ENCODE data around the gene CDC25B. TPM values are rescaled to one million over a fixed set of nuclear protein-coding genes. Genes with fewer than 3 reads are reported as not detected.

CDC25B gene
- total and polyA plus RNA-seq, 2 of the 13 experiments (the other 11 are each of a cell fraction or from before 2014, with no cell fraction given): 14.5 to 19.4 TPM

DNA sequence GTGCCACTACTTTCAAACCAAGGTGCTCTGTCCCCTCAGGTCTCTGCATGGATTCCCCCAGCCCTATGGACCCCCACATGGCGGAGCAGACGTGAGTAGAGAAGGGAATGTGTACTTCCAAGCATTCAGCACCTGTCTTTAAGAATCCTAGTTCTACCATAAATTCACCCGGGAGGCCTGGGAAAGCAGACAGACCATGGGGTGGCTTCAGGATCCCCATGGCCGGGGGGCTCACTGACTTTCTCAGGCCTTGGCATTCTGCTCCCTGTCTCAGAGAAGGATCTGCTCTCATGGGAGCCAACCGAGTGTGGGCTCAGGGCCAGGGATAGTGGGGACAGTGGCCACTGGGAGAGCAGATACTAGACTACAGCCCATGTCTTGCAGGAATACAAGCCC, 2.3 kb downstream of the CDC25B start (continued):
- TF ChIP-seq, protein P1, sequence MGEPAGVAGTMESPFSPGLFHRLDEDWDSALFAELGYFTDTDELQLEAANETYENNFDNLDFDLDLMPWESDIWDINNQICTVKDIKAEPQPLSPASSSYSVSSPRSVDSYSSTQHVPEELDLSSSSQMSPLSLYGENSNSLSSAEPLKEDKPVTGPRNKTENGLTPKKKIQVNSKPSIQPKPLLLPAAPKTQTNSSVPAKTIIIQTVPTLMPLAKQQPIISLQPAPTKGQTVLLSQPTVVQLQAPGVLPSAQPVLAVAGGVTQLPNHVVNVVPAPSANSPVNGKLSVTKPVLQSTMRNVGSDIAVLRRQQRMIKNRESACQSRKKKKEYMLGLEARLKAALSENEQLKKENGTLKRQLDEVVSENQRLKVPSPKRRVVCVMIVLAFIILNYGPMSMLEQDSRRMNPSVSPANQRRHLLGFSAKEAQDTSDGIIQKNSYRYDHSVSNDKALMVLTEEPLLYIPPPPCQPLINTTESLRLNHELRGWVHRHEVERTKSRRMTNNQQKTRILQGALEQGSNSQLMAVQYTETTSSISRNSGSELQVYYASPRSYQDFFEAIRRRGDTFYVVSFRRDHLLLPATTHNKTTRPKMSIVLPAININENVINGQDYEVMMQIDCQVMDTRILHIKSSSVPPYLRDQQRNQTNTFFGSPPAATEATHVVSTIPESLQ (CRISPR knock-in tag; conservative IDR thresholded peaks at IDR 0.05): no peak
- no peak for TF ChIP-seq NFRKB (IDR thresholded peaks at IDR 0.05)
- TF ChIP-seq ZUFSP (CRISPR knock-in tag; IDR thresholded peaks at IDR 0.05; ENCODE audit: borderline replicate concordance): no peak
- no peak for TF ChIP-seq TRIM24 (CRISPR knock-in tag; IDR thresholded peaks at IDR 0.05)
- TF ChIP-seq ZGPAT (CRISPR knock-in tag; IDR thresholded peaks at IDR 0.05): 0 out of 2 replicates have a peak, but pooled peaks have one; percentile 32
- 0 out of 2 replicates have a peak, but pooled peaks have one; percentile 28 for TF ChIP-seq HES4 (CRISPR knock-in tag; IDR thresholded peaks at IDR 0.05; ENCODE audit: borderline replicate concordance)
- TF ChIP-seq, protein P2, sequence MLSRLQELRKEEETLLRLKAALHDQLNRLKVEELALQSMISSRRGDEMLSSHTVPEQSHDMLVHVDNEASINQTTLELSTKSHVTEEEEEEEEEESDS (CRISPR knock-in tag; IDR thresholded peaks at IDR 0.05; ENCODE audit: borderline replicate concordance): no peak
- TF ChIP-seq RAD21 (CRISPR knock-in tag; IDR thresholded peaks at IDR 0.05): no peak
- TF ChIP-seq, protein P3, sequence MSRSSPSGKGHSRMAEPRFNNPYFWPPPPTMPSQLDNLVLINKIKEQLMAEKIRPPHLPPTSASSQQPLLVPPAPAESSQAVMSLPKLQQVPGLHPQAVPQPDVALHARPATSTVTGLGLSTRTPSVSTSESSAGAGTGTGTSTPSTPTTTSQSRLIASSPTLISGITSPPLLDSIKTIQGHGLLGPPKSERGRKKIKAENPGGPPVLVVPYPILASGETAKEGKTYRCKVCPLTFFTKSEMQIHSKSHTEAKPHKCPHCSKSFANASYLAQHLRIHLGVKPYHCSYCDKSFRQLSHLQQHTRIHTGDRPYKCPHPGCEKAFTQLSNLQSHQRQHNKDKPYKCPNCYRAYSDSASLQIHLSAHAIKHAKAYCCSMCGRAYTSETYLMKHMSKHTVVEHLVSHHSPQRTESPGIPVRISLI (CRISPR knock-in tag; IDR thresholded peaks at IDR 0.05; ENCODE audit: borderline replicate concordance): peak; percentile 80
- TF ChIP-seq ZNF619 (CRISPR knock-in tag; IDR thresholded peaks at IDR 0.05): no peak
- TF ChIP-seq DMAP1 (CRISPR knock-in tag; IDR thresholded peaks at IDR 0.05): peak; percentile 21; the same call in 1 of the 2 replicates
- no peak for TF ChIP-seq SOX6 (IDR thresholded peaks at IDR 0.05)
- TF ChIP-seq SOX6 (CRISPR knock-in tag; IDR thresholded peaks at IDR 0.05): peak; percentile 39; the same call in 1 of the 2 replicates
- no peak for TF ChIP-seq IKZF4 (CRISPR knock-in tag; IDR thresholded peaks at IDR 0.05; ENCODE audit: borderline replicate concordance, low read depth, not compliant biosample characterization)
- no peak for TF ChIP-seq JDP2 (CRISPR knock-in tag; IDR thresholded peaks at IDR 0.05; ENCODE audit: borderline replicate concordance)
- TF ChIP-seq, protein P4, sequence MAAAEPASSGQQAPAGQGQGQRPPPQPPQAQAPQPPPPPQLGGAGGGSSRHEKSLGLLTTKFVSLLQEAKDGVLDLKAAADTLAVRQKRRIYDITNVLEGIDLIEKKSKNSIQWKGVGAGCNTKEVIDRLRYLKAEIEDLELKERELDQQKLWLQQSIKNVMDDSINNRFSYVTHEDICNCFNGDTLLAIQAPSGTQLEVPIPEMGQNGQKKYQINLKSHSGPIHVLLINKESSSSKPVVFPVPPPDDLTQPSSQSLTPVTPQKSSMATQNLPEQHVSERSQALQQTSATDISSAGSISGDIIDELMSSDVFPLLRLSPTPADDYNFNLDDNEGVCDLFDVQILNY (CRISPR knock-in tag; conservative IDR thresholded peaks at IDR 0.05): no peak
- TF ChIP-seq ZNF276 (CRISPR knock-in tag; IDR thresholded peaks at IDR 0.05; ENCODE audit: low read depth): no peak
- no peak for TF ChIP-seq SPEN (CRISPR knock-in tag; IDR thresholded peaks at IDR 0.05; ENCODE audit: low read depth)

Data from HepG2 (cell line).